ENCODE measurements around the gene CPED1. TPM values are rescaled to one million over a fixed set of nuclear protein-coding genes. Genes with fewer than 3 reads are reported as not detected.

CPED1 gene
- total RNA-seq, 3 donors from 2014 or later (not counting 1 experiment from before 2014, with no cell fraction given) = 0.50 to 1.3 (median 0.96) TPM

GRCh38 chr7:121271916-121272315, 283.4 kb downstream of the CPED1 start:
- Histone ChIP-seq H3K9me3 (ENCODE audit: control insufficient read depth, insufficient read depth, low read length) (no peaks in the 10 kb centered on the region), H3K27ac (ENCODE audit: low read length) (no peak overlapping the region), H3K4me1 (ENCODE audit: control insufficient read depth, insufficient read depth, low read length) (no peaks in the 10 kb centered on the region), H3K27me3 (ENCODE audit: control insufficient read depth, insufficient read depth, low read length) (no peaks in the 10 kb centered on the region), H3K36me3 (ENCODE audit: control insufficient read depth, insufficient read depth, low read length) (no peaks in the 10 kb centered on the region), H3K4me3 (ENCODE audit: low read length) (no peak overlapping the region)
- 96% methylated on average over 2 of the region's 2 CpGs for WGBS (ENCODE audit: insufficient coverage)
- no peaks in the 10 kb centered on the region for H3K9me3 Mint-ChIP-seq
- no peak for DNase-seq
- peaks cover 0 to 9% of the 10 kb centered on the region in 2 donors for H3K27me3 Mint-ChIP-seq (ENCODE audit: low read depth in 2 of 2)
- no peak for ATAC-seq
- H3K27ac Mint-ChIP-seq = no peak overlapping the region
- intact Hi-C loops (cut with micrococcal nuclease) = no loop called here
- no peak for TF ChIP-seq CTCF (IDR thresholded peaks at IDR 0.05)
- no peak overlapping the region for H3K4me3 Mint-ChIP-seq
- H3K36me3 Mint-ChIP-seq = no peaks in the 10 kb centered on the region
- no peaks in the 10 kb centered on the region for H3K4me1 Mint-ChIP-seq

GRCh38 chr7:121272676-121273075, 284.2 kb downstream of the CPED1 start:
- Histone ChIP-seq H3K4me1 (ENCODE audit: control insufficient read depth, insufficient read depth, low read length) (no peaks in the 10 kb centered on the region), H3K27ac (ENCODE audit: low read length) (no peak overlapping the region), H3K4me3 (ENCODE audit: low read length) (no peak overlapping the region), H3K9me3 (ENCODE audit: control insufficient read depth, insufficient read depth, low read length) (no peaks in the 10 kb centered on the region), H3K36me3 (ENCODE audit: control insufficient read depth, insufficient read depth, low read length) (no peaks in the 10 kb centered on the region), H3K27me3 (ENCODE audit: control insufficient read depth, insufficient read depth, low read length) (no peaks in the 10 kb centered on the region)
- ATAC-seq (no peak), DNase-seq (no peak)
- Mint-ChIP-seq H3K4me3 (no peak overlapping the region), H3K4me1 (no peaks in the 10 kb centered on the region), H3K27ac (no peak overlapping the region), H3K36me3 (no peaks in the 10 kb centered on the region), H3K27me3 (ENCODE audit: low read depth in 2 of 2) (peaks cover 0 to 10% of the 10 kb centered on the region in 2 donors), H3K9me3 (no peaks in the 10 kb centered on the region)
- no peak for TF ChIP-seq CTCF (IDR thresholded peaks at IDR 0.05)
- intact Hi-C loops (cut with micrococcal nuclease) = no loop called here
- no CpG with 5 or more reads among the region's 1 CpG for WGBS (ENCODE audit: insufficient coverage)

DNA sequence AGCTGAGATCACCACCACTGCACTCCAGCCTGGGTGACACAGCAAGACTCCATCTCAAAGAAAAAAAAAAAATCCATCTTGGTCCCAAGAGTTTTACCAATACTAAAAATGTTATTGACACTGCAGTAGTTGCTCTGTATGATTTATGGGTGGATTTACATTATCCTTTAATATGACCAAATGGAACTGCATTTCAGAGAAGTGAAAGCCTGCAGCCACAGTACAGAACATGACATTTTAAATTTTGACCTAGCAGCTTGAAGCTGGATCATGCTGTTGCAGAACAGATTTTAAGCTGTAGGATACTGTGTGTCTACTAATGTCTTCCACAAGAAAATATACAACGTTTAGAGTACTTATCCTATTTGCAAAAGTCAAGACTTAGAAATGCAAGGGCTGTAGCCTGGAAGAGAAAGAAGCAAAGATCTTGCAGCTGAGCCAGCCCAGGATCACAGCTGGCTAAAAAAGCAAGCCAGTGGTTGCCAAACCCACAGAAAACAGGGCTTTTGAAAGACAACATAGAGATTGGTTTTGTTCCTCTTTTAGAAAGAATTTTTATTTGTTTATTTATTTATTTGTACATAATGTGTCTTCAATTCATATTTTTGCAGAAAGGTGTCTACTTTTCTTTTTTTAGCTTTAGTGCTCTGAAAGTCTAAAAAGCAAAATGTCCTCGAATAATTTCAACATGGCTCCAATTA, 285.1 kb downstream of the CPED1 start:
- H3K27me3 Mint-ChIP-seq (ENCODE audit: low read depth in 2 of 2) = peaks cover 0 to 8% of the 10 kb centered on the region in 2 donors
- no peaks in the 10 kb centered on the region for H3K9me3 Mint-ChIP-seq
- H3K4me3 Mint-ChIP-seq = no peak overlapping the region
- no peak overlapping the region for H3K27ac Mint-ChIP-seq
- H3K4me1 Mint-ChIP-seq = no peaks in the 10 kb centered on the region
- TF ChIP-seq CTCF (IDR thresholded peaks at IDR 0.05) = no peak
- H3K4me1 ChIP-seq (ENCODE audit: control insufficient read depth, insufficient read depth, low read length) = no peaks in the 10 kb centered on the region
- DNase-seq (no peak), ATAC-seq (no peak)
- H3K27ac ChIP-seq (ENCODE audit: low read length) = no peak overlapping the region
- H3K36me3 ChIP-seq (ENCODE audit: control insufficient read depth, insufficient read depth, low read length) = no peaks in the 10 kb centered on the region
- no peaks in the 10 kb centered on the region for H3K27me3 ChIP-seq (ENCODE audit: control insufficient read depth, insufficient read depth, low read length)
- no peak overlapping the region for H3K4me3 ChIP-seq (ENCODE audit: low read length)
- intact Hi-C loops (cut with micrococcal nuclease) = no loop called here
- H3K36me3 Mint-ChIP-seq = no peaks in the 10 kb centered on the region
- no peaks in the 10 kb centered on the region for H3K9me3 ChIP-seq (ENCODE audit: control insufficient read depth, insufficient read depth, low read length)
- WGBS (ENCODE audit: insufficient coverage) = 75% methylated on average over 1 of the region's 2 CpGs

DNA sequence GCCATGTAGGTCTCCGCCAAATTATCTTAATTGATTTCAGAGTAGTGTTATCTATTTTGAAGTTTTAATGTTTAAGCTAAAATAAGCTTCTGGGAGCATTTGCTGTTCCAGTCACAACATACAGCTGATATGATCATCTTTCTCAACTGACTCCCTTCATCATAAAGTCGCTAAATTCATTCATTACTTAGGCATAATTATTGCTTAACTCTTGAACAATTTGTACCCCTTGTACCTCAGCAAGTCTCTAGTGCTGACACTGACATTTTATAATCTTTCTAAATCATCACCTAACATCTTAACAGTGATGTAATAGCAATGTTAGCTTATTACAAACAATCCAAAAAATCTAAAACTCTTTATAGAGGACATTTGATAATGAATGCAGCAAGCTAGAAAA, 286.0 kb downstream of the CPED1 start:
- 71% methylated on average over 2 of the region's 2 CpGs for WGBS (ENCODE audit: insufficient coverage)
- Histone ChIP-seq H3K4me3 (ENCODE audit: low read length) (no peak overlapping the region), H3K36me3 (ENCODE audit: control insufficient read depth, insufficient read depth, low read length) (no peaks in the 10 kb centered on the region), H3K27me3 (ENCODE audit: control insufficient read depth, insufficient read depth, low read length) (no peaks in the 10 kb centered on the region), H3K9me3 (ENCODE audit: control insufficient read depth, insufficient read depth, low read length) (no peaks in the 10 kb centered on the region), H3K27ac (ENCODE audit: low read length) (no peak overlapping the region), H3K4me1 (ENCODE audit: control insufficient read depth, insufficient read depth, low read length) (no peaks in the 10 kb centered on the region)
- Mint-ChIP-seq H3K27me3 (ENCODE audit: low read depth in 2 of 2) (peaks cover 0 to 7% of the 10 kb centered on the region in 2 donors), H3K27ac (no peak overlapping the region), H3K36me3 (no peaks in the 10 kb centered on the region), H3K9me3 (no peaks in the 10 kb centered on the region), H3K4me3 (no peak overlapping the region), H3K4me1 (no peaks in the 10 kb centered on the region)
- DNase-seq (no peak), ATAC-seq (no peak)
- intact Hi-C loops (cut with micrococcal nuclease) = no loop called here
- TF ChIP-seq CTCF (IDR thresholded peaks at IDR 0.05) = no peak

Measured in natural killer cell (primary cell).